HCT116 (cell line): ENCODE measurements around the gene SLC25A43. TPM values are rescaled to one million over a fixed set of nuclear protein-coding genes. Genes with fewer than 3 reads are reported as not detected.
"Not testable (repeated sequence)": the region's sequence is repeated elsewhere in the genome, so short reads cannot be mapped to it uniquely, and the experiment has no call there.

Experiments used
- ATAC-seq: fragments of 200-7000 bp; cut with Tn5 transposase; 2 replicates; pipeline ENCODE4 v1.9.1; 2020; ENCODE audit warnings: mild to moderate bottlenecking, moderate library complexity
- BruUV-seq: library from RNA; stranded (reverse); fragments of 400-500 nt; replicated peaks from 2 replicates; lab custom pipeline; 2021; lab: Mats Ljungman, UMichigan
- CTCF ChIA-PET: fragments of 300-600 bp; sonication (Branson Sonifier 250); formaldehyde crosslinking; loops from one replicate; lab custom pipeline; 2021; ENCODE audit warnings: antibody characterized with exemption; lab: Charles Lee
- POLR2A ChIA-PET: fragments of 300-600, 350-600 bp; sonication (Branson Sonifier 250); formaldehyde crosslinking; loops from one replicate; lab custom pipeline; 2021; ENCODE audit warnings: antibody characterized with exemption; lab: Charles Lee
- RAD21 ChIA-PET, 2 experiments: fragments of 300-600 bp; sonication (Branson Sonifier 250); formaldehyde crosslinking; loops; one replicate each; lab custom pipeline; 2023; ENCODE audit warnings: low total read pairs in 2 of 2; ENCODE audit not compliant: uncharacterized antibody in 2 of 2, unreplicated experiment in 2 of 2, low non-redundant PET in 1 of 2; lab: Charles Lee
- DNase-seq: peaks from one replicate; pipeline ENCODE4 v3.0.0-alpha.2; 2010; ENCODE audit warnings: low read depth, low spot score
- H2AFZ ChIP-seq: fragments of 200-600 bp; shearing (Covaris generic), sonication (generic); 2 replicates; pipeline ENCODE4 v1.6.1; 2017; ENCODE audit warnings: low read depth, mixed run types, mixed read lengths, antibody characterized with exemption, low read length; ENCODE audit not compliant: poor library complexity, severe bottlenecking
- H3K27ac ChIP-seq: 2 replicates; pipeline ENCODE4 v1.5.1; 2012; ENCODE audit warnings: low read depth, low read length
- H3K27me3 ChIP-seq: fragments of 200-600 bp; sonication (generic); 2 replicates; pipeline ENCODE4 v1.6.1; 2016; ENCODE audit warnings: mixed run types, low read length, mixed read lengths; ENCODE audit not compliant: insufficient read depth
- H3K36me3 ChIP-seq, 2 experiments: fragments of 200-500 bp in 1 of 2; fragments of 200-600 bp in 1 of 2; sonication (Bioruptor generic) in 1 of 2; sonication (generic) in 1 of 2; 2 replicates each; pipeline versions ENCODE4 v1.5.1 to v1.6.1; 2014 to 2016; ENCODE audit warnings: low read length in 2 of 2, inconsistent platforms in 1 of 2, mixed read lengths in 1 of 2, mixed run types in 1 of 2; ENCODE audit not compliant: insufficient read depth in 2 of 2, control insufficient read depth in 1 of 2
- H3K4me1 ChIP-seq, 2 experiments: fragments of 200-600 bp in 1 of 2; sonication (generic) in 1 of 2; 2 replicates each; pipeline versions ENCODE4 v1.5.1 to v1.6.1; 2012 to 2017; ENCODE audit warnings: low read length in 2 of 2, inconsistent platforms in 1 of 2, mild to moderate bottlenecking in 1 of 2, mixed read lengths in 1 of 2, mixed run types in 1 of 2, moderate library complexity in 1 of 2; ENCODE audit not compliant: insufficient read depth in 2 of 2, control insufficient read depth in 1 of 2
- H3K4me2 ChIP-seq: fragments of 200-600 bp; sonication (generic); 2 replicates; pipeline ENCODE4 v1.6.1; 2017; ENCODE audit warnings: mixed run types, low read length, mixed read lengths
- H3K4me3 ChIP-seq, 2 experiments: fragments of 200-600 bp in 1 of 2; sonication (generic) in 1 of 2; replicated peaks in 1 of 2; 2 replicates each; pipeline ENCODE4 v1.5.1; 2011 to 2016; ENCODE audit warnings: low read length in 2 of 2, control low read depth in 1 of 2, low read depth in 1 of 2, mild to moderate bottlenecking in 1 of 2, mixed read lengths in 1 of 2, mixed run types in 1 of 2
- H3K79me2 ChIP-seq: fragments of 200-600 bp; sonication (generic); 2 replicates; pipeline ENCODE4 v1.6.1; 2017; ENCODE audit warnings: mild to moderate bottlenecking, mixed run types, low read length, moderate library complexity, mixed read lengths; ENCODE audit not compliant: insufficient read depth
- H3K9ac ChIP-seq: fragments of 200-600 bp; sonication (generic); 2 replicates; pipeline ENCODE4 v1.6.1; 2016; ENCODE audit warnings: low read length, mixed read lengths
- H3K9me2 ChIP-seq: fragments of 200-600 bp; sonication (generic), shearing (Covaris generic); 2 replicates; pipeline ENCODE4 v1.6.1; 2017; ENCODE audit warnings: mixed run types, mild to moderate bottlenecking, moderate library complexity; ENCODE audit not compliant: insufficient read depth
- H3K9me3 ChIP-seq, 2 experiments: fragments of 200-500 bp in 1 of 2; fragments of 200-600 bp in 1 of 2; sonication (Bioruptor generic) in 1 of 2; sonication (generic) in 1 of 2; 2 replicates each; pipeline ENCODE4 v1.6.1; 2014 to 2017; ENCODE audit warnings: low read length in 2 of 2, mixed read lengths in 2 of 2, inconsistent platforms in 1 of 2, low read depth in 1 of 2, mild to moderate bottlenecking in 1 of 2, mixed run types in 1 of 2, moderate library complexity in 1 of 2; ENCODE audit not compliant: control insufficient read depth in 1 of 2, insufficient read depth in 1 of 2
- H4K20me1 ChIP-seq: fragments of 200-600 bp; sonication (generic), shearing (Covaris generic); 2 replicates; pipeline ENCODE4 v1.6.1; 2017; ENCODE audit warnings: mixed run types, mild to moderate bottlenecking, moderate library complexity; ENCODE audit not compliant: insufficient read depth
- CBX3 ChIP-seq: IDR thresholded peaks from 2 replicates; pipeline ENCODE4 v1.6.1; 2012; ENCODE audit warnings: low read depth
- EGR1 ChIP-seq: IDR thresholded peaks from 2 replicates; pipeline ENCODE4 v1.6.1; 2012; ENCODE audit warnings: low read depth
- ELF1 ChIP-seq: IDR thresholded peaks from 2 replicates; pipeline ENCODE4 v1.6.1; 2012; ENCODE audit warnings: low read depth, borderline replicate concordance
- EZH2phosphoT487 ChIP-seq: fragments of 200-600 bp; IDR thresholded peaks from 2 replicates; pipeline ENCODE4 v1.6.1; 2018; ENCODE audit warnings: antibody characterized with exemption, borderline replicate concordance
- POLR2AphosphoS5 ChIP-seq: IDR thresholded peaks from 2 replicates; pipeline ENCODE4 v1.6.1; 2011; ENCODE audit warnings: mild to moderate bottlenecking, low read depth, low read length, moderate library complexity
- REST ChIP-seq: IDR thresholded peaks from 2 replicates; pipeline ENCODE4 v1.6.1; 2012; ENCODE audit warnings: low read depth
- SIN3A ChIP-seq: IDR thresholded peaks from 2 replicates; pipeline ENCODE4 v1.6.1; 2012; ENCODE audit warnings: low read depth
- TCF7L2 ChIP-seq: IDR thresholded peaks from 2 replicates; pipeline ENCODE4 v1.7.0; 2011; ENCODE audit warnings: borderline replicate concordance, inconsistent platforms; ENCODE audit not compliant: insufficient read depth, insufficient read length; ENCODE audit errors: extremely low read depth
- YY1 ChIP-seq: IDR thresholded peaks from 2 replicates; pipeline ENCODE4 v1.6.1; 2011; ENCODE audit warnings: low read length, low read depth, moderate library complexity, mild to moderate bottlenecking; ENCODE audit not compliant: insufficient replicate concordance; ENCODE audit errors: extremely low read depth
- intact Hi-C: fragments of 100-400 bp; cut with micrococcal nuclease; formaldehyde crosslinking; loops from 2 replicates; pipeline ENCODE4 v1.10.0; 2022
- total RNA-seq: library from RNA; stranded (reverse); gene quantifications from one replicate; pipeline ENCODE4 v1.2.1, GENCODE V29; 2021; ENCODE audit not compliant: unreplicated experiment
- TF ChIP-seq, protein P1 (sequence below): IDR thresholded peaks from 2 replicates; pipeline ENCODE4 v1.6.1; 2011; ENCODE audit warnings: mild to moderate bottlenecking, low read length, moderate library complexity; ENCODE audit not compliant: insufficient replicate concordance; ENCODE audit errors: extremely low read depth
- TF ChIP-seq, protein P2 (sequence below), 3 experiments: fragments of 200-600 bp in 1 of 3; sonication (generic) in 1 of 3; IDR thresholded peaks in 2 of 3; conservative IDR thresholded peaks in 1 of 3; 2 replicates each; pipeline ENCODE4 v1.5.1; 2012 to 2017; ENCODE audit warnings: low read depth in 2 of 3, low read length in 2 of 3, antibody characterized with exemption in 1 of 3, borderline replicate concordance in 1 of 3, control low read depth in 1 of 3, mild to moderate bottlenecking in 1 of 3, mixed read lengths in 1 of 3, mixed run types in 1 of 3, moderate library complexity in 1 of 3; ENCODE audit not compliant: insufficient read depth in 1 of 3
- TF ChIP-seq, protein P3 (sequence below): IDR thresholded peaks from 2 replicates; pipeline ENCODE4 v1.6.1; 2012

The SLC25A43 gene
- total RNA-seq, 1 experiment from 2014 or later, result 14.1 TPM

DNA sequence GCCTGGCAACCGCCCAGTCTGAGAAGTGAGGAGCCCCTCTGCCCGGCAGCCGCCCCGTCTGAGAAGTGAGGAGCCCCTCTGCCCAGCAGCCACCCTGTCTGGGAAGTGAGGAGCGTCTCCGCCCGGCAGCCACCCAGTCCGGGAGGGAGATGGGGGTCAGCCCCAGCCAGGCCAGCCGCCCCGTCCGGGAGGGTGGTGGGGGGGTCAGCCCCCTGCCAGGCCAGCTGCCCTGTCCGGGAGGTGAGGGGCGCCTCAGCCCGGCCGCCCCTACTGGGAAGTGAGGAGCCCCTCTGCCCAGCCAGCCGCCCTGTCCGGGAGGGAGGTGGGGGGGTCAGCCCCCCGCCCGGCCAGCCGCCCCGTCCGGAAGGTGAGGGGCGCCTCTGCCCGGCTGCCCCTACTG is 37.1 kb upstream of the SLC25A43 start:
- intact Hi-C loops, RAD21 ChIA-PET, H3K79me2 ChIP-seq, H3K9ac ChIP-seq, POLR2A ChIA-PET, CTCF ChIA-PET, DNase-seq, H3K27me3 ChIP-seq, BruUV-seq, H3K4me1 ChIP-seq, H3K4me3 ChIP-seq, ATAC-seq, H3K9me2 ChIP-seq, H3K9me3 ChIP-seq, H3K27ac ChIP-seq, H3K4me2 ChIP-seq, H4K20me1 ChIP-seq, H3K36me3 ChIP-seq, H2AFZ ChIP-seq: not testable (repeated sequence)

DNA sequence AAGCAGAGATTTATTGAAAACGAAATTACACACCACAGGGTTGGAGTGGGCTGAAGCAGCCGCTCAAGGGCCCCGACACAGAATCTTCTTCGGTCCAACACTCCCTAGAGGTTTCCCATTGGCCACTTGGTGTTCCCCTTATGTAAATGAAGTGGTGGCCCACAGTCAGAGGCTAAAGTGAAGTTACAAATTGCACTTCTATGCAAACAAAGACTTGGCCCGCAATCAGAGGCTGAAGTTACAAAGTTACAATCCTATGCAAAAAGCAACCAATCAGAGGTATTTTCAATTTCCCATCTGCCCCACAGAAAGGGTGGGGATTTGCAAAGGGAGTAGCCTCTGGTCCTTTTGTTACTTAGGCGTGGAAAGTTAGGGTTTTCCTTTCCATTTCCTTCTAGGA is 35.7 kb upstream of the SLC25A43 start:
- Histone ChIP-seq H3K4me1 (no peaks in the 10 kb centered on the region), H4K20me1 (no peaks in the 10 kb centered on the region), H3K9me3 (no peaks in the 10 kb centered on the region), H3K27ac (no peak overlapping the region), H3K27me3 (no peaks in the 10 kb centered on the region), H3K4me2 (no peak overlapping the region), H3K9me2 (no peaks in the 10 kb centered on the region), H3K79me2 (no peaks in the 10 kb centered on the region), H3K4me3 (no peak overlapping the region), H2AFZ (no peak overlapping the region), H3K36me3 (no peaks in the 10 kb centered on the region), H3K9ac (no peak overlapping the region)
- no peak for DNase-seq
- ChIA-PET CTCF (no interaction called here), RAD21 (no interaction called here), POLR2A (no interaction called here)
- intact Hi-C loops, result no loop called here
- no TSS peak for BruUV-seq
- no peak for ATAC-seq
- TF ChIP-seq YY1 (no peak), CBX3 (no peak), EZH2phosphoT487 (no peak), POLR2AphosphoS5 (no peak), EGR1 (no peak), SIN3A (no peak), TCF7L2 (no peak), REST (no peak), ELF1 (no peak)
- TF ChIP-seq, protein P1, sequence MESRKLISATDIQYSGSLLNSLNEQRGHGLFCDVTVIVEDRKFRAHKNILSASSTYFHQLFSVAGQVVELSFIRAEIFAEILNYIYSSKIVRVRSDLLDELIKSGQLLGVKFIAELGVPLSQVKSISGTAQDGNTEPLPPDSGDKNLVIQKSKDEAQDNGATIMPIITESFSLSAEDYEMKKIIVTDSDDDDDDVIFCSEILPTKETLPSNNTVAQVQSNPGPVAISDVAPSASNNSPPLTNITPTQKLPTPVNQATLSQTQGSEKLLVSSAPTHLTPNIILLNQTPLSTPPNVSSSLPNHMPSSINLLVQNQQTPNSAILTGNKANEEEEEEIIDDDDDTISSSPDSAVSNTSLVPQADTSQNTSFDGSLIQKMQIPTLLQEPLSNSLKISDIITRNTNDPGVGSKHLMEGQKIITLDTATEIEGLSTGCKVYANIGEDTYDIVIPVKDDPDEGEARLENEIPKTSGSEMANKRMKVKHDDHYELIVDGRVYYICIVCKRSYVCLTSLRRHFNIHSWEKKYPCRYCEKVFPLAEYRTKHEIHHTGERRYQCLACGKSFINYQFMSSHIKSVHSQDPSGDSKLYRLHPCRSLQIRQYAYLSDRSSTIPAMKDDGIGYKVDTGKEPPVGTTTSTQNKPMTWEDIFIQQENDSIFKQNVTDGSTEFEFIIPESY, result no peak
- TF ChIP-seq, protein P2, sequence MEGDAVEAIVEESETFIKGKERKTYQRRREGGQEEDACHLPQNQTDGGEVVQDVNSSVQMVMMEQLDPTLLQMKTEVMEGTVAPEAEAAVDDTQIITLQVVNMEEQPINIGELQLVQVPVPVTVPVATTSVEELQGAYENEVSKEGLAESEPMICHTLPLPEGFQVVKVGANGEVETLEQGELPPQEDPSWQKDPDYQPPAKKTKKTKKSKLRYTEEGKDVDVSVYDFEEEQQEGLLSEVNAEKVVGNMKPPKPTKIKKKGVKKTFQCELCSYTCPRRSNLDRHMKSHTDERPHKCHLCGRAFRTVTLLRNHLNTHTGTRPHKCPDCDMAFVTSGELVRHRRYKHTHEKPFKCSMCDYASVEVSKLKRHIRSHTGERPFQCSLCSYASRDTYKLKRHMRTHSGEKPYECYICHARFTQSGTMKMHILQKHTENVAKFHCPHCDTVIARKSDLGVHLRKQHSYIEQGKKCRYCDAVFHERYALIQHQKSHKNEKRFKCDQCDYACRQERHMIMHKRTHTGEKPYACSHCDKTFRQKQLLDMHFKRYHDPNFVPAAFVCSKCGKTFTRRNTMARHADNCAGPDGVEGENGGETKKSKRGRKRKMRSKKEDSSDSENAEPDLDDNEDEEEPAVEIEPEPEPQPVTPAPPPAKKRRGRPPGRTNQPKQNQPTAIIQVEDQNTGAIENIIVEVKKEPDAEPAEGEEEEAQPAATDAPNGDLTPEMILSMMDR (IDR thresholded peaks at IDR 0.05 in 2 of 3, conservative IDR thresholded peaks at IDR 0.05 in 1 of 3; ENCODE audit: borderline replicate concordance in 1 of 3, insufficient read depth in 1 of 3, low read depth in 2 of 3, low read length in 2 of 3), result no peak
- TF ChIP-seq, protein P3, sequence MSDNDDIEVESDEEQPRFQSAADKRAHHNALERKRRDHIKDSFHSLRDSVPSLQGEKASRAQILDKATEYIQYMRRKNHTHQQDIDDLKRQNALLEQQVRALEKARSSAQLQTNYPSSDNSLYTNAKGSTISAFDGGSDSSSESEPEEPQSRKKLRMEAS, result no peak
